PC-9 (cell line): Measurements from ENCODE around the gene TTLL9. TPM values are rescaled to one million over a fixed set of nuclear protein-coding genes. Genes with fewer than 3 reads are reported as not detected.

Experiments used
- BruUV-seq: library from RNA; stranded (reverse); fragments of 400-500 nt; replicated peaks from 2 replicates; lab custom pipeline; 2021; lab: Mats Ljungman, UMichigan
- CTCF ChIA-PET: fragments of 300-600 bp; sonication (Branson Sonifier 250); formaldehyde crosslinking; loops from one replicate; lab custom pipeline; 2022; ENCODE audit warnings: antibody characterized with exemption; lab: Charles Lee
- POLR2A ChIA-PET: fragments of 300-600 bp; sonication (Branson Sonifier 250); formaldehyde crosslinking; loops from one replicate; lab custom pipeline; 2022; ENCODE audit warnings: antibody characterized with exemption; ENCODE audit not compliant: unreplicated experiment; lab: Charles Lee
- DNase-seq, 2 experiments: peaks; one replicate each; pipeline versions ENCODE4 v3.0.0 to v3.0.0-alpha.2; 2015 to 2022; ENCODE audit warnings: mixed read lengths in 1 of 2
- H2AFZ ChIP-seq: fragments of 200-600 bp; sonication (generic); 2 replicates; pipeline ENCODE4 v1.8.1; 2017; ENCODE audit warnings: antibody characterized with exemption
- H3F3A ChIP-seq: fragments of 200-600 bp; sonication (generic); 2 replicates; pipeline ENCODE4 v1.8.1; 2017; ENCODE audit warnings: antibody characterized with exemption, mild to moderate bottlenecking, low read depth; ENCODE audit not compliant: insufficient read depth
- H3K27ac ChIP-seq: fragments of 200-600 bp; sonication (generic); 2 replicates; pipeline ENCODE4 v1.6.1; 2016; ENCODE audit warnings: mixed run types
- H3K27me3 ChIP-seq: fragments of 200-600 bp; sonication (generic); 2 replicates; pipeline ENCODE4 v1.6.1; 2016; ENCODE audit warnings: low read depth, mixed run types; ENCODE audit not compliant: insufficient read depth
- H3K36me3 ChIP-seq: fragments of 200-600 bp; sonication (generic); 2 replicates; pipeline ENCODE4 v1.6.1; 2016; ENCODE audit warnings: low read depth, mixed run types
- H3K4me1 ChIP-seq: fragments of 200-600 bp; sonication (generic); replicated peaks from 2 replicates; pipeline ENCODE4 v1.6.1; 2016; ENCODE audit warnings: mixed run types; ENCODE audit not compliant: insufficient read depth
- H3K4me2 ChIP-seq: fragments of 200-600 bp; sonication (generic); 2 replicates; pipeline ENCODE4 v1.6.1; 2017; ENCODE audit warnings: mixed run types
- H3K4me3 ChIP-seq: fragments of 200-600 bp; sonication (generic); 2 replicates; pipeline ENCODE4 v1.6.1; 2016; ENCODE audit warnings: mixed run types
- H3K79me2 ChIP-seq: fragments of 200-600 bp; sonication (generic); 2 replicates; pipeline ENCODE4 v1.6.1; 2017; ENCODE audit warnings: low read depth, mixed run types
- H3K9me2 ChIP-seq: fragments of 200-600 bp; sonication (generic); 2 replicates; pipeline ENCODE4 v1.8.1; 2017; ENCODE audit warnings: mild to moderate bottlenecking; ENCODE audit not compliant: insufficient read depth
- H3K9me3 ChIP-seq: fragments of 200-600 bp; sonication (generic); 2 replicates; pipeline ENCODE4 v1.8.1; 2016; ENCODE audit warnings: low read depth; ENCODE audit not compliant: insufficient read depth
- H4K20me1 ChIP-seq: fragments of 200-600 bp; sonication (generic); 2 replicates; pipeline ENCODE4 v1.8.1; 2017; ENCODE audit not compliant: insufficient read depth
- EZH2 ChIP-seq: fragments of 200-600 bp; sonication (generic); IDR thresholded peaks from 2 replicates; pipeline ENCODE4 v1.8.0; 2017; ENCODE audit warnings: antibody characterized with exemption, low read depth
- intact Hi-C: fragments of 100-400 bp; cut with micrococcal nuclease; formaldehyde crosslinking; loops from one replicate; pipeline ENCODE4 v1.10.0; 2022; ENCODE audit not compliant: unreplicated experiment
- total RNA-seq: library from RNA; stranded (reverse); gene quantifications from 2 replicates; pipeline ENCODE4 v1.2.3, GENCODE V29; 2021
- TF ChIP-seq, protein P1 (sequence below): fragments of 200-600 bp; sonication (generic); conservative IDR thresholded peaks from 2 replicates; pipeline ENCODE4 v1.6.1; 2017; ENCODE audit warnings: mixed run types, antibody characterized with exemption, mild to moderate bottlenecking, moderate library complexity

TTLL9 gene
- total RNA-seq, 1 experiment from 2014 or later, result 1.8 TPM

DNA sequence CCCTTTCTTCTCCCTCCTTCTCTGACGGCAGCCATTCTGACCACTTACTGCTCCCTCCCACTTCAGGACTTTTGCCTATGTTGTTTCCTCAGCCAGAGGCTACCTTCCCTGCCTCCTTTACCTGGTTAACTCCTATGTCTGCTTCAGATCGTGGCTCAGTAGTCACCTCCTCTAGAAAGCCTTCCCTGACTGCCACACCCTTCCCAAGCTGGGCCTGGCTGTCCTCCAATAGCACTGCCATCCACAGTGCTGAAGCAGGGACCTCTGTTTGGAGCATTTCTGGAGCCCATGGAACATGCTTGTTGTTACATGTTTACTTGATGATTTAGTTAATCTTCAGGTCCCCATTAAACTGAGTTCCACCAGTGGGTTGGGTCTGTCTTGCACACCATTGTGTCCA, 111.3 kb downstream of the TTLL9 start:
- no TSS peak for BruUV-seq
- CTCF ChIA-PET, result no interaction called here
- Histone ChIP-seq H3K79me2 (no peaks in the 10 kb centered on the region), H3K36me3 (no peaks in the 10 kb centered on the region), H3K4me3 (no peak overlapping the region), H3F3A (no peaks in the 10 kb centered on the region), H4K20me1 (no peaks in the 10 kb centered on the region), H3K9me2 (no peaks in the 10 kb centered on the region), H3K27ac (no peak overlapping the region), H3K4me2 (no peak overlapping the region), H3K4me1 (no peaks in the 10 kb centered on the region), H3K27me3 (peaks cover 60% of the 10 kb centered on the region), H3K9me3 (no peaks in the 10 kb centered on the region), H2AFZ (no peak overlapping the region)
- intact Hi-C loops, result no loop called here
- POLR2A ChIA-PET, result no interaction called here
- no peak for TF ChIP-seq EZH2
- TF ChIP-seq, protein P1, sequence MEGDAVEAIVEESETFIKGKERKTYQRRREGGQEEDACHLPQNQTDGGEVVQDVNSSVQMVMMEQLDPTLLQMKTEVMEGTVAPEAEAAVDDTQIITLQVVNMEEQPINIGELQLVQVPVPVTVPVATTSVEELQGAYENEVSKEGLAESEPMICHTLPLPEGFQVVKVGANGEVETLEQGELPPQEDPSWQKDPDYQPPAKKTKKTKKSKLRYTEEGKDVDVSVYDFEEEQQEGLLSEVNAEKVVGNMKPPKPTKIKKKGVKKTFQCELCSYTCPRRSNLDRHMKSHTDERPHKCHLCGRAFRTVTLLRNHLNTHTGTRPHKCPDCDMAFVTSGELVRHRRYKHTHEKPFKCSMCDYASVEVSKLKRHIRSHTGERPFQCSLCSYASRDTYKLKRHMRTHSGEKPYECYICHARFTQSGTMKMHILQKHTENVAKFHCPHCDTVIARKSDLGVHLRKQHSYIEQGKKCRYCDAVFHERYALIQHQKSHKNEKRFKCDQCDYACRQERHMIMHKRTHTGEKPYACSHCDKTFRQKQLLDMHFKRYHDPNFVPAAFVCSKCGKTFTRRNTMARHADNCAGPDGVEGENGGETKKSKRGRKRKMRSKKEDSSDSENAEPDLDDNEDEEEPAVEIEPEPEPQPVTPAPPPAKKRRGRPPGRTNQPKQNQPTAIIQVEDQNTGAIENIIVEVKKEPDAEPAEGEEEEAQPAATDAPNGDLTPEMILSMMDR, result no peak
- DNase-seq, result no peak

DNA sequence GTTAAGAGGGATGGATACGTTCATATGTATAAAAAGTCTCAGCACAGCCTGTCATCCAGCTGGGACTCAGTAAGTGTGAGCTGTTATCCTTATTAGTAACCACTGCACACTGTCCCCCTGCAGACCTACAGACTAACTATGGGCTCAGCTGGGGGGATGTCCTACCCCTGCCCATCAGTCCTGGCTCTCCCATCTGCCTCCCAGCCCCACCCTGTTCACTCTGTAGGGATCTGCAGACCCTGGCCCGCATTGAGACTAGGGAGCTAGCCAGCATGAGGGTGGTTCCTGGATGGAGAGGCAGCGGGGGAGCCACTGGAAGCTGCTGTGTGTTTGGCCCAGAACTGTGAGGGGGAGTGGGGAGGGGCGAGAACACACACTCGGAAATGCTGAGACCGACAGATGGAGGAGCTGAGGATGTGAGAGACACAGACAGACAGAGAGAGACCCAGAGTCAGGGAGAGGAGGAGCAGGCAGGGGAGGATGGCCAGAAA, 114.6 kb downstream of the TTLL9 start:
- no peak for DNase-seq
- no peak overlapping the region for H2AFZ ChIP-seq
- ChIA-PET POLR2A (no interaction called here), CTCF (no interaction called here)
- H3K4me1 ChIP-seq, result no peaks in the 10 kb centered on the region
- TF ChIP-seq, protein P1, result no peak
- no peak for TF ChIP-seq EZH2
- no peak overlapping the region for H3K27ac ChIP-seq
- no peaks in the 10 kb centered on the region for H3K9me3 ChIP-seq
- H3K36me3 ChIP-seq, result no peaks in the 10 kb centered on the region
- no peak overlapping the region for H3K4me3 ChIP-seq
- no peaks in the 10 kb centered on the region for H3F3A ChIP-seq
- H3K27me3 ChIP-seq, result peaks cover 55% of the 10 kb centered on the region
- no peaks in the 10 kb centered on the region for H4K20me1 ChIP-seq
- H3K79me2 ChIP-seq, result no peaks in the 10 kb centered on the region
- intact Hi-C loops, result no loop called here
- H3K9me2 ChIP-seq, result no peaks in the 10 kb centered on the region
- no peak overlapping the region for H3K4me2 ChIP-seq
- no TSS peak for BruUV-seq

DNA sequence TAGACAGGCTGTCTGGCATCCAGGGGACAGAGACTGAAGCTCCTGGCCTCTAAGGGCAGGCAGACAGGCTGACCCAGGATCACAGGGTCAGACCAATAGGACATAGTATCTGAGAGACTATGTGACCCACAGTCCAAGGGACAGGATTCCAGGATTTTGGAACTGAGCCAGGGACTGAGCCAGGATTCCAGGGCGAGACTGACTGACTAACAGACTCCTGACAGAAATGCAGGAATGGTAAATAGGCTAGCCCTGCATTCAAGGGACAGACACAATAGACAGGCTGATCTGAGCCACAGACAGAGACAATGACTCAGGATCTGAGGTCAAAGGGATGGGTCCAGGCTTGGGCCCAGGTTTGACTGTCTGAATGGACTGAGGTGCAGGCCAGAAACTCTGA, 117.3 kb downstream of the TTLL9 start:
- intact Hi-C loops, result no loop called here
- POLR2A ChIA-PET, result no interaction called here
- Histone ChIP-seq H3K4me1 (no peaks in the 10 kb centered on the region), H3K27me3 (peaks cover 34% of the 10 kb centered on the region), H3K36me3 (no peaks in the 10 kb centered on the region), H3K4me3 (no peak overlapping the region), H4K20me1 (no peaks in the 10 kb centered on the region), H3K9me2 (no peaks in the 10 kb centered on the region), H3K9me3 (no peaks in the 10 kb centered on the region), H3K27ac (no peak overlapping the region), H3K79me2 (no peaks in the 10 kb centered on the region), H3K4me2 (no peak overlapping the region), H2AFZ (no peak overlapping the region), H3F3A (no peaks in the 10 kb centered on the region)
- CTCF ChIA-PET, result no interaction called here
- no peak for TF ChIP-seq EZH2
- TF ChIP-seq, protein P1, result no peak
- no peak for DNase-seq
- BruUV-seq, result no TSS peak
